K562 (cell line): Measurements from ENCODE around the gene UBXN1. TPM values are rescaled to one million over a fixed set of nuclear protein-coding genes. Genes with fewer than 3 reads are reported as not detected.

ENCODE experiments used
- DDX20 ChIP-seq: fragments of 450-650 bp; IDR thresholded peaks from 2 replicates; pipeline ENCODE4 v1.6.1; 2016; ENCODE audit warnings: missing genetic modification characterization, low read depth, mild to moderate bottlenecking, missing compliant biosample characterization, moderate library complexity
- EGR1 ChIP-seq: fragments of 450-650 bp; conservative IDR thresholded peaks from 2 replicates; pipeline ENCODE4 v1.6.1; 2017; ENCODE audit warnings: mild to moderate bottlenecking
- ETS2 ChIP-seq: IDR thresholded peaks from 2 replicates; pipeline ENCODE4 v1.6.1; 2016; ENCODE audit warnings: borderline replicate concordance, missing genetic modification characterization, mild to moderate bottlenecking, moderate library complexity, missing compliant biosample characterization; ENCODE audit not compliant: poor library complexity, severe bottlenecking
- FIP1L1 ChIP-seq: fragments of 200-400 bp; formaldehyde crosslinking; IDR thresholded peaks from 2 replicates; pipeline ENCODE4 v1.6.1; 2018; ENCODE audit warnings: mild to moderate bottlenecking, low read depth, low read length; ENCODE audit not compliant: poor library complexity, severe bottlenecking
- GABPB1 ChIP-seq: sonication (generic); formaldehyde crosslinking; IDR thresholded peaks from 2 replicates; pipeline ENCODE4 v1.8.0; 2022; ENCODE audit warnings: mild to moderate bottlenecking, missing genetic modification reagents
- MXI1 ChIP-seq: IDR thresholded peaks from 2 replicates; pipeline ENCODE4 v1.6.1; 2011; ENCODE audit warnings: low read depth, mild to moderate bottlenecking, improper control_type of control experiment, low read length
- NR2C2 ChIP-seq, 2 experiments: fragments of 200-800 bp in 1 of 2; sonication (Bioruptor generic) in 1 of 2; sonication (generic) in 1 of 2; formaldehyde crosslinking in 1 of 2; IDR thresholded peaks; 2 replicates each; pipeline versions ENCODE4 v1.6.1 to v1.8.0; 2016 to 2022; ENCODE audit warnings: mild to moderate bottlenecking in 1 of 2, missing compliant biosample characterization in 1 of 2, missing genetic modification characterization in 1 of 2, missing genetic modification reagents in 1 of 2
- POLR2H ChIP-seq: IDR thresholded peaks from 2 replicates; pipeline ENCODE4 v1.6.1; 2016; ENCODE audit warnings: missing genetic modification characterization, low read depth, mild to moderate bottlenecking, control low read depth, missing compliant biosample characterization, moderate library complexity
- SETDB1 ChIP-seq: IDR thresholded peaks from one replicate; pipeline ENCODE4 v1.6.1; 2012; ENCODE audit warnings: low read length, control low read depth, inconsistent platforms
- TSC22D4 ChIP-seq: fragments of 450-650 bp; IDR thresholded peaks from 2 replicates; pipeline ENCODE4 v1.6.1; 2016; ENCODE audit warnings: missing genetic modification characterization, missing biosample characterization, control low read depth
- XRCC5 ChIP-seq: fragments of 200-400 bp; formaldehyde crosslinking; IDR thresholded peaks from 2 replicates; pipeline ENCODE4 v1.6.1; 2017; ENCODE audit warnings: low read depth, mild to moderate bottlenecking, low read length
- YY1 ChIP-seq, 3 experiments: IDR thresholded peaks; 2 replicates each; pipeline ENCODE4 v1.6.1; 2011; ENCODE audit warnings: low read length in 2 of 3, mild to moderate bottlenecking in 2 of 3, moderate library complexity in 2 of 3, borderline replicate concordance in 1 of 3, control low read depth in 1 of 3, low read depth in 1 of 3; ENCODE audit not compliant: insufficient read depth in 3 of 3, insufficient replicate concordance in 2 of 3, control insufficient read depth in 1 of 3, insufficient read length in 1 of 3; ENCODE audit errors: extremely low read depth in 1 of 3
- ZFX ChIP-seq: sonication (generic); formaldehyde crosslinking; IDR thresholded peaks from 2 replicates; pipeline ENCODE4 v1.8.0; 2022; ENCODE audit warnings: mild to moderate bottlenecking, missing genetic modification reagents, moderate library complexity
- ZNF586 ChIP-seq: fragments of 450-650 bp; formaldehyde crosslinking; conservative IDR thresholded peaks from 2 replicates; pipeline ENCODE4 v1.4.0; 2020; ENCODE audit warnings: mild to moderate bottlenecking, moderate library complexity
- polyA plus RNA-seq, 8 experiments: library from polyadenylated mRNA; depleted of rRNA in 4 of 8; stranded (reverse) in 5 of 8; unstranded in 3 of 8; fragments of >200 nt; fragmentation: Nextera tagmentation in 2 of 8; fragmentation: Illumina TruSeq in 1 of 8; extraction: Ambion mirVana in 2 of 8; extraction: Trizol in 1 of 8; gene quantifications; 2 replicates each; pipeline versions ENCODE4 v1.2.1 to v1.2.3, GENCODE V29; 2011 to 2014; ENCODE audit warnings: inconsistent platforms in 1 of 8, missing spikeins in 1 of 8
- total RNA-seq, 7 experiments: library from RNA; depleted of rRNA in 6 of 7; stranded (reverse); fragments of >200 nt in 6 of 7; fragmentation: Illumina TruSeq in 2 of 7; extraction: Trizol in 2 of 7; gene quantifications; 2 replicates each; pipeline versions ENCODE4 v1.2.1 to v1.2.3, GENCODE V29; 2011 to 2021; ENCODE audit warnings: low replicate concordance in 1 of 7
- TF ChIP-seq, protein P1 (sequence below): fragments of 450-650 bp; formaldehyde crosslinking; IDR thresholded peaks from 2 replicates; pipeline ENCODE4 v1.4.0; 2022; ENCODE audit warnings: mild to moderate bottlenecking, moderate library complexity
- TF ChIP-seq, protein P2 (sequence below): sonication (generic); formaldehyde crosslinking; IDR thresholded peaks from 2 replicates; pipeline ENCODE4 v1.8.1; 2023; ENCODE audit warnings: mild to moderate bottlenecking, missing genetic modification reagents, moderate library complexity
- TF ChIP-seq, protein P3 (sequence below): fragments of 450-650 bp; IDR thresholded peaks from 2 replicates; pipeline ENCODE4 v1.6.1; 2016; ENCODE audit warnings: borderline replicate concordance
- TF ChIP-seq, protein P4 (sequence below): fragments of 450-650 bp; formaldehyde crosslinking; IDR thresholded peaks from 2 replicates; pipeline ENCODE4 v1.4.0; 2020; ENCODE audit warnings: mild to moderate bottlenecking, moderate library complexity

UBXN1 gene
- total and polyA plus RNA-seq, 9 of the 15 experiments (the other 6 are each of a cell fraction or from before 2014, with no cell fraction given) = 4.8 to 263 (median 99.7) TPM

DNA sequence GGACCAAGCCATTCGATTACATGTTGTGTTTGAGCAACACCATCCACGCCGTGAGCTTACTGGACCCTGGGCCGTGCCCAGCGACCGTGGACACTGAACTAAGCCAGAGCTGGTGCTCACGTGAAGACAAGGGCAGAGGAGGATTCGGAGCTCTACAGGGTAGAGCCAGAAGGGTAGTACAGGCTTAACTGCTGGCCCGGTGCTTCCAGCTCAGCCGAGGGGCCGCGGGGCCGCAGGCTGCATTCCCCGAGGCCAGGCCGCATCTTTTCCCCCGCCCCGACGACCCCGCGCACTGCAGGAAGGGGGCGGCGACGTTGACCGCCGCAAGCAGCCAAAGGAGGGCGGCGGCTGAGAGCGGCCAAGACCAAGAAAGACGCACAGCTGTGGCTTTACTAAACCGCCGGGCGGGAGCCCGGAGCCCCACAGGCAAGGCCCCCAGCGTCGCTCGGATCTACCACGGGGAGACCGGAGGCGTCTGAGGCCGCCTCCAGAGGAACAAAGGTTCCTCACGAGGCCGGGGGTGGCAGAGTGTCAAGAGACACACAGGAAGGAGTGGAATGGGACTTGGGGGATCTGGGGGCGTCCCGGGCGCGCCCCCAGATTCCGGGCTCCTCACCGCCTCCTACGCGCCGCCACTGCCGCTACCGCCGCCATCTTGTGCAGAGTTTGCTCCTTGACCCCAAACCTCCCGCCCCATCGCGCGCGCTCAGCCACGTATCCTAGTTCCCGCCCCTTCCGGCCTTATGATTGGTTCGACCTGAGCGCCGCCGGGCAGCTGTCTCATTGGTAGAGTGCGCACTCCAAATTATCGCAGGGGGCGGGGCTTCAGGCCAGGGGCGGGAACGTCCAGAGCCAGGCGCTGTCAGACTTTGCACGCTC is 32.7 kb downstream of the UBXN1 start, which contains the start of gene GANAB (continued):
- TF ChIP-seq DDX20 (tag) (no peak), ZFX (CRISPR knock-in tag) (peak; percentile 95), POLR2H (tag) (peak; percentile 86), YY1 (IDR thresholded peaks at IDR 0.05; ENCODE audit: borderline replicate concordance in 1 of 3, control insufficient read depth in 1 of 3, extremely low read depth in 1 of 3, insufficient read depth in 3 of 3, insufficient read length in 1 of 3, insufficient replicate concordance in 2 of 3, low read depth in 1 of 3, low read length in 2 of 3) (peak; percentile 93 to 98 (median 97)), SETDB1 (peak; percentile 72), XRCC5 (0 out of 2 replicates have a peak, but pooled peaks have one; percentile 17), GABPB1 (CRISPR knock-in tag) (peak; percentile 82; the same call in 1 of the 2 replicates), TSC22D4 (tag) (no peak), MXI1 (0 out of 2 replicates have a peak, but pooled peaks have one; percentile 67), NR2C2 (CRISPR knock-in tag; IDR thresholded peaks at IDR 0.05) (peak; percentile 97), NR2C2 (tag; IDR thresholded peaks at IDR 0.05) (peak; percentile 99), FIP1L1 (peak; percentile 53), ZNF586 (CRISPR knock-in tag) (no peak), EGR1 (peak; percentile 97), ETS2 (tag) (no peak)
- TF ChIP-seq, protein P1, sequence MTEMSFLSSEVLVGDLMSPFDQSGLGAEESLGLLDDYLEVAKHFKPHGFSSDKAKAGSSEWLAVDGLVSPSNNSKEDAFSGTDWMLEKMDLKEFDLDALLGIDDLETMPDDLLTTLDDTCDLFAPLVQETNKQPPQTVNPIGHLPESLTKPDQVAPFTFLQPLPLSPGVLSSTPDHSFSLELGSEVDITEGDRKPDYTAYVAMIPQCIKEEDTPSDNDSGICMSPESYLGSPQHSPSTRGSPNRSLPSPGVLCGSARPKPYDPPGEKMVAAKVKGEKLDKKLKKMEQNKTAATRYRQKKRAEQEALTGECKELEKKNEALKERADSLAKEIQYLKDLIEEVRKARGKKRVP (CRISPR knock-in tag) = peak; percentile 66; the same call in 1 of the 2 replicates
- TF ChIP-seq, protein P2, sequence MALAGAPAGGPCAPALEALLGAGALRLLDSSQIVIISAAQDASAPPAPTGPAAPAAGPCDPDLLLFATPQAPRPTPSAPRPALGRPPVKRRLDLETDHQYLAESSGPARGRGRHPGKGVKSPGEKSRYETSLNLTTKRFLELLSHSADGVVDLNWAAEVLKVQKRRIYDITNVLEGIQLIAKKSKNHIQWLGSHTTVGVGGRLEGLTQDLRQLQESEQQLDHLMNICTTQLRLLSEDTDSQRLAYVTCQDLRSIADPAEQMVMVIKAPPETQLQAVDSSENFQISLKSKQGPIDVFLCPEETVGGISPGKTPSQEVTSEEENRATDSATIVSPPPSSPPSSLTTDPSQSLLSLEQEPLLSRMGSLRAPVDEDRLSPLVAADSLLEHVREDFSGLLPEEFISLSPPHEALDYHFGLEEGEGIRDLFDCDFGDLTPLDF (CRISPR knock-in tag) = peak; percentile 93
- TF ChIP-seq, protein P3, sequence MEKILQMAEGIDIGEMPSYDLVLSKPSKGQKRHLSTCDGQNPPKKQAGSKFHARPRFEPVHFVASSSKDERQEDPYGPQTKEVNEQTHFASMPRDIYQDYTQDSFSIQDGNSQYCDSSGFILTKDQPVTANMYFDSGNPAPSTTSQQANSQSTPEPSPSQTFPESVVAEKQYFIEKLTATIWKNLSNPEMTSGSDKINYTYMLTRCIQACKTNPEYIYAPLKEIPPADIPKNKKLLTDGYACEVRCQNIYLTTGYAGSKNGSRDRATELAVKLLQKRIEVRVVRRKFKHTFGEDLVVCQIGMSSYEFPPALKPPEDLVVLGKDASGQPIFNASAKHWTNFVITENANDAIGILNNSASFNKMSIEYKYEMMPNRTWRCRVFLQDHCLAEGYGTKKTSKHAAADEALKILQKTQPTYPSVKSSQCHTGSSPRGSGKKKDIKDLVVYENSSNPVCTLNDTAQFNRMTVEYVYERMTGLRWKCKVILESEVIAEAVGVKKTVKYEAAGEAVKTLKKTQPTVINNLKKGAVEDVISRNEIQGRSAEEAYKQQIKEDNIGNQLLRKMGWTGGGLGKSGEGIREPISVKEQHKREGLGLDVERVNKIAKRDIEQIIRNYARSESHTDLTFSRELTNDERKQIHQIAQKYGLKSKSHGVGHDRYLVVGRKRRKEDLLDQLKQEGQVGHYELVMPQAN = peak; percentile 58; the same call in 1 of the 2 replicates
- TF ChIP-seq, protein P4, sequence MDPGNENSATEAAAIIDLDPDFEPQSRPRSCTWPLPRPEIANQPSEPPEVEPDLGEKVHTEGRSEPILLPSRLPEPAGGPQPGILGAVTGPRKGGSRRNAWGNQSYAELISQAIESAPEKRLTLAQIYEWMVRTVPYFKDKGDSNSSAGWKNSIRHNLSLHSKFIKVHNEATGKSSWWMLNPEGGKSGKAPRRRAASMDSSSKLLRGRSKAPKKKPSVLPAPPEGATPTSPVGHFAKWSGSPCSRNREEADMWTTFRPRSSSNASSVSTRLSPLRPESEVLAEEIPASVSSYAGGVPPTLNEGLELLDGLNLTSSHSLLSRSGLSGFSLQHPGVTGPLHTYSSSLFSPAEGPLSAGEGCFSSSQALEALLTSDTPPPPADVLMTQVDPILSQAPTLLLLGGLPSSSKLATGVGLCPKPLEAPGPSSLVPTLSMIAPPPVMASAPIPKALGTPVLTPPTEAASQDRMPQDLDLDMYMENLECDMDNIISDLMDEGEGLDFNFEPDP (CRISPR knock-in tag) = no peak
